Pericardium fibroblast (primary cell): ENCODE data around the gene ATAD3B. TPM values are rescaled to one million over a fixed set of nuclear protein-coding genes. Genes with fewer than 3 reads are reported as not detected.

Source experiments
- total RNA-seq: library from RNA; depleted of rRNA; stranded (reverse); fragments of >200 nt; gene quantifications from 2 replicates; pipeline ENCODE4 v1.2.3, GENCODE V29; 2015

ATAD3B gene
- total RNA-seq, result 8.0 and 27.4 TPM in 2 replicates

GRCh38 chr1:1471389-1472052, at the start of gene ATAD3B:
Gene ATAD3B (plus strand): TSS chr1:1471765. CDS start chr1:1471885, 120 bp downstream.

GRCh38 chr1:1435106-1435903, 36.3 kb upstream of the ATAD3B start, which contains the start of gene VWA1:
Gene VWA1 (plus strand): TSS chr1:1435690. CDS start chr1:1435749, 59 bp downstream.

GRCh38 chr1:1449099-1449739, 22.3 kb upstream of the ATAD3B start, which contains the start of gene ATAD3C:
Gene ATAD3C (plus strand): TSS chr1:1449689. CDS start chr1:1450684, 995 bp downstream.

GRCh38 chr1:1511533-1512285, 40.1 kb downstream of the ATAD3B start, which contains the start of gene ATAD3A:
Gene ATAD3A (plus strand): TSS chr1:1512162. CDS start chr1:1512269, 107 bp downstream.

GRCh38 chr1:1540090-1540817, 68.7 kb downstream of the ATAD3B start, which contains the start of gene TMEM240:
Gene TMEM240 (minus strand): TSS chr1:1540624. CDS start chr1:1540346, 278 bp downstream.

Other genes with a start within 250 kb of the ATAD3B start
- gene SDF4, start 239.8 kb upstream of the ATAD3B start, total RNA-seq, result 162 and 228 TPM in 2 replicates
- gene B3GALT6, start 239.5 kb upstream of the ATAD3B start, total RNA-seq, result 34.2 and 34.5 TPM in 2 replicates
- 0.26 and 3.9 TPM in 2 replicates for gene C1QTNF12, start 225.0 kb upstream of the ATAD3B start, total RNA-seq
- gene UBE2J2, start 197.9 kb upstream of the ATAD3B start, total RNA-seq, result 25.6 and 36.6 TPM in 2 replicates
- 0.82 and 5.0 TPM in 2 replicates for gene SCNN1D, start 191.3 kb upstream of the ATAD3B start, total RNA-seq
- 28.4 and 41.5 TPM in 2 replicates for gene ACAP3, start 163.8 kb upstream of the ATAD3B start, total RNA-seq
- 36.8 and 39.9 TPM in 2 replicates for gene PUSL1, start 163.2 kb upstream of the ATAD3B start, total RNA-seq
- 66.6 and 67.9 TPM in 2 replicates for gene INTS11, start 147.1 kb upstream of the ATAD3B start, total RNA-seq
- 28.4 and 40.4 TPM in 2 replicates for gene CPTP, start 147.0 kb upstream of the ATAD3B start, total RNA-seq
- gene TAS1R3, start 140.5 kb upstream of the ATAD3B start, total RNA-seq, result 0.35 TPM in 1 of 2 replicates, not detected in the other
- gene DVL1, start 122.3 kb upstream of the ATAD3B start, total RNA-seq, result 48.9 and 51.7 TPM in 2 replicates
- gene MXRA8, start 113.2 kb upstream of the ATAD3B start, total RNA-seq, result 368 and 672 TPM in 2 replicates
- gene AURKAIP1, start 96.6 kb upstream of the ATAD3B start, total RNA-seq, result 101 and 136 TPM in 2 replicates
- 92.3 and 98.2 TPM in 2 replicates for gene CCNL2, start 72.4 kb upstream of the ATAD3B start, total RNA-seq
- 102 and 107 TPM in 2 replicates for gene MRPL20, start 64.5 kb upstream of the ATAD3B start, total RNA-seq
- gene ANKRD65, start 50.5 kb upstream of the ATAD3B start, total RNA-seq, result 0.35 and 2.9 TPM in 2 replicates
- gene VWA1, start 36.1 kb upstream of the ATAD3B start, total RNA-seq, result 12.3 and 18.0 TPM in 2 replicates
- under 0.01 TPM in 1 of 2 replicates, not detected in the other for gene ATAD3C, start 22.1 kb upstream of the ATAD3B start, total RNA-seq
- 23.4 and 27.7 TPM in 2 replicates for gene ATAD3A, start 40.4 kb downstream of the ATAD3B start, total RNA-seq
- 4.1 and 6.1 TPM in 2 replicates for gene TMEM240, start 68.9 kb downstream of the ATAD3B start, total RNA-seq
- 134 and 149 TPM in 2 replicates for gene SSU72, start 103.1 kb downstream of the ATAD3B start, total RNA-seq
- gene FNDC10, start 128.4 kb downstream of the ATAD3B start, total RNA-seq, result 22.8 and 23.8 TPM in 2 replicates
- gene MIB2, start 143.7 kb downstream of the ATAD3B start, total RNA-seq, result 57.9 and 64.6 TPM in 2 replicates
- gene MMP23B, start 160.4 kb downstream of the ATAD3B start, total RNA-seq, result 117 and 174 TPM in 2 replicates
- gene CDK11B, start 187.2 kb downstream of the ATAD3B start, total RNA-seq, result 7.5 and 11.3 TPM in 2 replicates
- gene SLC35E2B, start 221.0 kb downstream of the ATAD3B start, total RNA-seq, result 20.1 and 42.9 TPM in 2 replicates